ENCODE results near the gene TGM4.
"Not testable (repeated sequence)": the region's sequence is repeated elsewhere in the genome, so short reads cannot be mapped to it uniquely, and the experiment has no call there.

Gene TGM4

DNA sequence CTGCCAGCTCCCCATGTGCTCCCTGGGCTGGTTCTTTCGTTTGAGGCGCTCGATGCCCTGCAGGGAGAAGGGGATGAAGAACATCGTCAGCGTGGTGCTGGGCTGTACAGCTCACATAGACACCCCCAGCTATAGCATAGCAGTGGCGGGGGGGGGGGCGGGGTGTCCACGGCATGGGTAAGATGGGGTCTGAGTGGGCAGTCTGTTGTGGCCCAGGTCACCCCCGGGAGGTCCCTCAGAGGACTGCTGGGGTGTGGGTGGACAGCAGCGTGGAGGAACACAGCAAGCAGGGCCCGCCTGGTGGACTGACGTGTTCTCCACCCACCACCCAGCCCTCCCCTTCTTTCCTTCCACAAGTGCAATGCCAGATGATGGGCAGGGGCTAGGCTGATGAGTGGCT lies 43.7 kb downstream of the TGM4 start:
- DNase-seq = no peak

DNA sequence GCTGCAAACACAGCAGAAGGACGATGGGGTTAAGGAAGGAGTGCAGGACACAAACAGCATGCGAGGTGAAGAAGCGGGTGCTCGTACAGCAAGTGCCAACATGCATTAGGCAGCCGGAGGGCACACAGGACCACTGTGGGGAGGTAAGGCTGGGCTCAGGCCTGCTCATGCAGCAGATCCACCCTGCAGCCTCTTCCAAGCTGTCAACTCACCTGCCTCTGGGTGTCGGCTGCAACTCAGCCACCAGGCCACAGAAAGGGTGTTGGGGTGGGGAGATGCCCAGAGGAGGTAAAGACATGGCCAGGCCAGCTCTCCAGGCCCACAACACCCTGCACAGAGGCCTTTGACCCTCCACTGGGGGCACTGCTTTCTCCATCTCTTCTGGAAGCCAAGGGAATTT lies 44.2 kb downstream of the TGM4 start:
- no peak for DNase-seq

DNA sequence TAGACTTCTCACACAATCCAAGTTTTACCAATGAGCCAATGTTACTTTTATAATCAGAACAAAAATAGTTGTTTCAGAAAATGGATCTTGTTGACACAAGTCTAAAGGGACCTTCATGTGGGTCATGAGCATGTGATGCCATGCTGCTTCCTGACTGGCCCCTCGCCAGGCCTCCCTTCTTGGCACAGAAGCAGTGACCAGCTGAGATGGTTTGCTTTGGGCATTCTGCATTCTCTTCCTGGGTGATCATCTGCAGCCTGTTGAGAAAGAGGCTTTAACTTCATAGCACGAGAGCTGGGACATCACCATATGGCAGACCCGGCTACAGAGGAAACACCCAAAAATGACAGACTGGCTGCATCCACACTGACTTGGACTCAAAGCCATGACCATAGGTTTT lies 45.7 kb downstream of the TGM4 start:
- no peak for DNase-seq

DNA sequence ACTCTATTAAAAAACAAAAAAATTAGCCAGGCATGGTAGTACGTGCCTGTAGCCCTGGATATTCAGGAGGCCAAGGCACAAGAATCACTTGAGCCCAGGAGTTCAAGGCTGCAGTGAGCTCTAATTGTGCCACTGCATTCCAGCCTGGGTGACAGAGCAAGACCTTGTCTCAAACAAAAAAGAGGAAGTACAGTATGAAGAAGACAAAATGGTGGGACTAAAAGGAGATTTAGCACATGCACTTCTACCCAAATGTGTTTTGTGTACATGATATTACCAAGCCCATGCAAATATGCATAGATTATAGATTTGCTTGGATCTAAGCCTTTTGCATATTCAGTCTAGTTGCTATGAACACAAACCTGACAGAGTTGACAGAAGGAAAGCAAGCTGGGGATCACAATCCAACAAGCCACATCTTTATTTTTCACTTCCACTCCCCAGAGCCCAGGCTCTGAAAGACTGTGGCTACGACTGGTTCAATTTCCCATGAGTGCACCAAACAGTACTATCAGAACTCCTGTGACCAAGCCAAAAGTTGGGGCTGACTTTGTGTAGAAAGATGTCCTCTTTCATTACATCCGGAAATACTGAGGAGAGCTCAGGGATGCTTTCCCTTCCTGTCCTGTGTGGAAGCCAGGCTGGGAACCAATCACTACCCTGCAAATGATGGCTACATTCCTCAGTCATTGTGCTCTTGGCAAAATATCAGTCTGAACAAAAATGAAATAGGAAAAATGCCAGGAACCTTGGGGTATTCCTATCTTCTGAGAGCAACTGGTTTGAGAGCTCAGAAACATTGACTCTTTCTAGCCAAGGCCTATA lies 49.4 kb downstream of the TGM4 start:
- DNase-seq = no peak

- no peak for DNase-seq
Measured at GRCh38 chr3:44924457-44925084, 50.2 kb downstream of the TGM4 start.

GRCh38 chr3:44926172-44926571 lies 51.8 kb downstream of the TGM4 start:
- no peak for DNase-seq

GRCh38 chr3:44926921-44927320 lies 52.5 kb downstream of the TGM4 start:
- no peak for DNase-seq

- no peak for DNase-seq
Measured at GRCh38 chr3:44927371-44927770, 53.0 kb downstream of the TGM4 start.

GRCh38 chr3:44929782-44930181 lies 55.4 kb downstream of the TGM4 start:
- DNase-seq = no peak

DNA sequence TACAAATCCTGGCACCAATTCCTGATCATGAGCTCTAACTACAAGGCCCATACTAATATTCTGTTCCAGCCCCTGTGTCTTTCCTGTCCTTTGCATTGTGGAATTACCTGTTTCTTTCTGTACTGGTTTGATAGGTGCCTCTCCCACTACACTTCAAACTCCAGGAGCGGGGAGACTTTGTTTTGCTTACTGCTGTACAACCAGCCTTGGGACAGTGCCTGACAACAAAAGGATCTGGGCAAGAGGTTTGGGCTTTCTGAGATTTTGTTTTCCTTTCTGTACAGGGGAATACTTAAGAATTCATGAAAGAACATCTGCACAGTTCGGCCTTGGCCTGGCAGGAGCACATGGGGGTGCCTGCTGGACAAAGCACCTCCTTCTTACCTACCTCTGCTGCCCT lies 56.5 kb downstream of the TGM4 start:
- no peak for DNase-seq

GRCh38 chr3:44931791-44932190 lies 57.4 kb downstream of the TGM4 start:
- no peak for DNase-seq

DNA sequence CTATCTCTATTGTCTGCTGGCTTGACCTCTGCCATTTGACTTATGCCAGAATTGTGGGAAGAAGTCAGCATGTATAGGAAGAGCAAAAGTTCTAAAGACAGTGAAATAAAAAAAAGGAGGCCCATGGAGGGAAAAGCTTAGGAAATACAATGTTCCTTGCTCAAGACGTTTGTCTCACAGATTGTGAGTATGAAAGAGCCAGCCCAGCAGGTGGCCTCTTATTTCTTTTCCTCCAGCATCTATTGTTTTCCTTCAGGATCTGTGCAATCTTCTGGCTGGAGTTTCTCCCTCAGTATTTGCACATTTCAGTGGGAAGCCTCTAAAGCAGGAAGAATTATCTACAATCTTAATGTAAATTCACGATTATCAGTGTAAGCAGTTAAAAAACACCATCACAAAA lies 57.9 kb downstream of the TGM4 start:
- DNase-seq = no peak

DNA sequence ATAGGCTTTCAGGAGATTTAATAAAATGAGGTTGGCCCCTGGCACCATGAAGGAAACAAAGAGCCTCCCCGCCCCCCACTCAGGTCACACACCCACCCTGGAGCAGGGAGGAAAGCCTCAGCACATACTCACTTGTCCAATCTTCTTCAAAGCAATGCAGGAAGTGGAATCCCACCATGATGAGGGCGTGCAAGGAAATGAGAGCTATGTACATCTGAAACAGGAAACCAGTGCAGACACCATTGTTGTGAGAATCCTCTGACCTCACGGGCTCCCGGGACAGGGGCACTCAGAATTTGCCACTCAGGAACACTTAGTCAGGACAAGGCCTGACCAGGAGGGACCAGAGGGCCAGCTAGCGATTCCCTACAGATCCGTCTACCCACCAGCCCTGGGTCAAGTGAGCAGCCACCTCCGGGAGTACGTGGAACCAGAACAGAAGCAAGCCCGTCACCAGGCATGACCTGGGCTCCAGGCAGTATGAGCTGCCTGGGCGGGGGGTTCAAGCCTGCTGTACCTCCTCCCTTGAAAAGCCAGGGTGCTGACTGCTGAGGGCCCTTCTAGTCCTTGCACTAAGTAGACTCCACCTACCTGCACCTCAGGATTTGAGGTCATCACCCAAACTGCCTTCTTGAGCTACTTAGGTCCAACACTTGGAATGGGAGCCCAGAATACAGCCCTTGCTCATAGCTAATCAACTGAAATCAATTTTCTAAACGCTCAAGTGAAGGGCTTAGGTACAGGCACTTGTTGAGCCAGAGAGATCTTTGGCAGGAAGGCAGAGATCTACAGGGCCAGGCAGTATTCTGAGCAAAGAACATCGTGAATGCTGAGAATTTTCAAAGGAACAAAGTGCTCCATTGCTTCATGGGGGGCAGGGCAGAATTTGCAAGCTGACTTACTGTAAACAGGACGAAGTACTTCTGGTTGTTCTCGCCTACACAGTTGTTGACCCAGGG lies 58.9 kb downstream of the TGM4 start:
- no peak for DNase-seq

DNA sequence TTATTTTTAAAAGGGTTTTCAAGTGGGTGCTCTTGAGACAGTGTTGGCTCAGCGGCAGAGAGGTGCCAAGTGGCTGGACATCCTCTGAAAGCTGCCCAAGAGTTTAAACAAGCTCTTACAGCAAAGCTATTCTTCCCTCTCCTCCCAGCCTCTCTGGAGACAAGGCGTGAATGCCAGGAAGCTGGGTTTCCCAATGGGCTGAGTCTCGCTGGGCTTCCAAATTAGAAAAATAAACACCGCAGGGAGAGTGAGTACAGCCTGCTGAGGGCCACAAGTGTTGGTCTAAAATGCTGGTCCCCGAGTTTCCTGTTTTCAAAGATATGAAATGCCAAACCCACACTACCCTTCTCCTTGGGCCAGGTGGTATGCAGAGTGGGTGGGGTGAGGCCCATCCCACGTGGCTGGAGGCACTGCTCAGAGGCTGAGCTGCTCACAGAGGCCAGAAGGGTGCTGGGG lies 65.2 kb downstream of the TGM4 start:
- no peak for DNase-seq

DNA sequence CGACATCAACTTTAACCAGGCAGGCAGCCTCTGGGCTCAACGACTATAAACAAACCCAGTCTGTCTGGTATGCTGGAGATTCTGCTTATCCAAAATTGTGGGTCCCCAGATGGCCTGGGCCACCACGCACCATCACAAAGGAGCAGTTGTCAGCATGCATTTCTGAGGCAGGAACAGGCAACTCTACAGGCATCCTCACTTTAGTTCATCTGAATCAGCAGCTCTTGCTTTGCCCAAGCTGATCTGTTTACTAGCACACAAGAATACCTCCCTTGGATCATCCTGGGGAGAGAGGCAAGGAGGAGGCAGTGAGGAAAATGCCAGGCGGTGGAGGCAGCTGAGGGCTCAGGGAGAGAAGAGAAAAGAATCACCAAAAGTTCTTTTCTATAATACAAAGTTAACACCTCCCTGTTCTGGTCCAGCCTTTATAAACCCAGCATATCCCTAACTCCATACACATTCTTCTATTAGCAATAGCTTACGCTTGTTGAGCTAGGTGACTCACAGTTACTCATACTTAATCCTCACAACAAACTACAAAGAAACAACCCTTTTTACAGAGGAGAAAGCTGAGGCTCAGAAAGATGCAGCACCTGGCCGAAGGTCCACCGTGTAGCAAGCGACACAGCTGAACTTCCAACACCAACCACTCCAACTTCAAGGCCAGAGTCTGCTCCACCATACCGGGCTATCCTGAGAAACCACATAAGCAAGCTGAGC lies 68.0 kb downstream of the TGM4 start:
- no peak for DNase-seq

DNA sequence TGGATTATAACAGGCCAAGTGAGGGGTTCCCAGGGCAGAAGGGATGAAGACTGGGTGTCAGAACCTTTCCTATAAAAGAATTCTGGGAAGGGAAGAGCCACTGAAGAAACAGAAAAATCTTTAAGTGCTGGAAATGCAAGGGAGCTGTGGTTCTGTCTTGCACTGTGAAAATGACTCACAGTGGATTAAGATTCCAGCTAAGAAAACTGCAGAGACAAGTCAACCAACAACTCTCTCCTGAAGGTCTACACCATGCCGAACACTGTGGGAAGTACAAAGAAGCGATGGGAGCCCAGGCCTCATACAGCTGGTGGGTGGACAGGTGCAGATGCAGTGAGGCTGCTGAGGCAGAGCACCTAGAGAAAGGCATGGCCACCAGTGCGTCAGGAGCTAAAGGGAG lies 73.8 kb downstream of the TGM4 start:
- DNase-seq = no peak

DNA sequence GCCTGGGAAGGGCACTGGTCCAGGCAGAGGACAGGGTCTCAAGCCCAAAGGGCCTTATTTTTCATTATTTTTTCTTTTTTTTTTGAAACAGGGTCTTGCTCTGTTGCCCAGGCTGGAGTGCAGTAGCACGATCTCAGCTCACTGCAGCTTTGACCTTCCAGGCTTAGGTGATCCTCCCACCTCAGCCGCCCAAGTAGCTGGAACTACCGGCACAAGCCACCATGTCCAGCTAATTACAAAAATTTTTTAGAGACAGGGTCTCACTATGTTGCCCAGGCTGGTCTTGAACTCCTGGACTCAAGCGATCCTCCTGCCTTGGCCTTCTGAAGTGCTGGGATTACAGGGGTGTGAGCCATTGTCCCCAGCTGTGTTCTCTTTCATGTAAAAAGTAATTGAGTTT lies 75.4 kb downstream of the TGM4 start:
- not testable (repeated sequence) for DNase-seq

DNA sequence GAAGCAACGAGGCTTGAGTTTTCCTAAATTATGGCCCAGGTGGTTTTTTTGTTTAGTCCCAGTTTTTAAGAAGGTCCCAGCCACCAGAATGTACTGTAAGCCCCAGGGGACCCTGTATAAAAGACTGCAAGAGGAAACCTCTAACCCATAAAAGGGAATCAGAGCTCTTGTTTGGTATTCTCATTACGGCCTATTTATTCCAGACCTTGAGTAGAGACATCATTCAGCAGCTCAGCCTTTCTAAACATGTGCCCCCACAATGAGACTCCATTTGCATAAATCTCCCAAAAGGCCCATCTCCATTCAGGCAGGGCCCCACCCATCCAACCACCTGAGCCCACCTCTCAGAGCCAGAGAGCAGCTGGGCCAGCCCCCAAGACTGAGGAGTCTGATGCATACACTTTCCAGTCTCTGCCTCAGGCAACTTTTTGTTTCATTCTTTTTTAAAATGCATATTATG lies 75.9 kb downstream of the TGM4 start:
- no peak for DNase-seq

GRCh38 chr3:44952689-44953088 lies 78.3 kb downstream of the TGM4 start:
- no peak for DNase-seq

- no peak for DNase-seq
Measured at GRCh38 chr3:44954304-44954703, 79.9 kb downstream of the TGM4 start.

DNA sequence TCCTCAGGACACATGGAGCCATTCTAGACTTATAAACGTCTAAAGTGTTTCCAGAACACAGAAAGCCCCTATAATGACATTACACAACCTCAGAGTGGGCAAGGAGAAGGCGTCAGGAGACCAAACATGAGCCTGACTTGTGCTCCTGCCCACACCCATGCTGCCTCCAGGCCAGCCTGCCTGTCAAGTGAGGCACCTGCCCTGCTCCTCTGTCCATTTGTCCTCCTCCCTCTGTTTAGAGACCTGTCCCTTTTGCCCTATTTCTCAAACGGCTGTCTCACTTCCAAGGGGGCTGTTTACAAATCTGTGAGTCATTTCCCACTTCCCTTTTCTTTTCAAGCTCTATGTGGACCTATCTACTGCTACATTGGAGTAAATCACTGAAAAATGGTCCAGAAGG lies 80.6 kb downstream of the TGM4 start:
- DNase-seq = peak; percentile 2

- DNase-seq = no peak
Measured at GRCh38 chr3:44955917-44956316, 81.5 kb downstream of the TGM4 start.

GRCh38 chr3:44957986-44958385 lies 83.6 kb downstream of the TGM4 start:
- no peak for DNase-seq
